Measurements from ENCODE around the gene MBOAT2. TPM values are rescaled to one million over a fixed set of nuclear protein-coding genes. Genes with fewer than 3 reads are reported as not detected.

The MBOAT2 gene
- total and polyA plus RNA-seq, 2 of the 13 experiments (the other 11 are each of a cell fraction or from before 2014, with no cell fraction given), result 0.11 to 0.36 TPM

DNA sequence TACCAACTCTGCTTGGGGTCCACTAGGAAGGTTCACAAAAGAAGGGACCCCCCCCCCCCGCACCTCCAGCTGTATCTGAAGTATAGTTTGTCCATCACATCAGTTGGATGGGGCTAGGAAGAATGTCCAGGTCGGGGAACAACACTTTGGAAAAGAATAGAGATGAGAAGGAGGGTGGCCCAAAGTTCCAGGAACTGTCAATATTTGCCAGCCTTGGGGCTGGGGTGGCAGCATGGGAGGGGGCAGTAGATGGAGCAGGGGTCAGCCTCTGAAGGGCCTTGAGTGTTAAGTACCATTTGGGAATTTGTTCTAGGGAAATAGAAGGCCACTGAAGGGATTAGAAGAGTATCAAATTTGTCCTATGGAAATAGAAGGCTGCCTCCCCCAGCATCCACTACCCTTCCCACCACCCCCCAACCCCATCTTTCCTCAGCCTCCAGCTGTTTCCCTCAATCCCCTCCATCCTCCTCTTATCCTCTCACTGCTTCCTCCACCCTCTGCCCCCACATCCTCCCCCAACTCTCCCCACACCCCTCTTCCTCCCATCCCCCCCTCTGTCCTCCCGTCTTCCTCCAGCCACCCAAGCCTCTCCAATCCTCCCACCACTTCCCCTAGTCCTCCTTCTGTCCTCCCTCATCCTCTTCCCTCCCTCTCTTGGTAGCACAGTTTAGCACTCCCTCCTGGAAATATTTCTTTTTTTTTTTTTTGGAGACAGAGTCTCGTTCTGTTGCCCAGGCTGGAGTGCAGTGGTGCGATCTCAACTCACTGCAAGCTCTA is 164.1 kb downstream of the MBOAT2 start (continued):
- TF ChIP-seq, protein P1, sequence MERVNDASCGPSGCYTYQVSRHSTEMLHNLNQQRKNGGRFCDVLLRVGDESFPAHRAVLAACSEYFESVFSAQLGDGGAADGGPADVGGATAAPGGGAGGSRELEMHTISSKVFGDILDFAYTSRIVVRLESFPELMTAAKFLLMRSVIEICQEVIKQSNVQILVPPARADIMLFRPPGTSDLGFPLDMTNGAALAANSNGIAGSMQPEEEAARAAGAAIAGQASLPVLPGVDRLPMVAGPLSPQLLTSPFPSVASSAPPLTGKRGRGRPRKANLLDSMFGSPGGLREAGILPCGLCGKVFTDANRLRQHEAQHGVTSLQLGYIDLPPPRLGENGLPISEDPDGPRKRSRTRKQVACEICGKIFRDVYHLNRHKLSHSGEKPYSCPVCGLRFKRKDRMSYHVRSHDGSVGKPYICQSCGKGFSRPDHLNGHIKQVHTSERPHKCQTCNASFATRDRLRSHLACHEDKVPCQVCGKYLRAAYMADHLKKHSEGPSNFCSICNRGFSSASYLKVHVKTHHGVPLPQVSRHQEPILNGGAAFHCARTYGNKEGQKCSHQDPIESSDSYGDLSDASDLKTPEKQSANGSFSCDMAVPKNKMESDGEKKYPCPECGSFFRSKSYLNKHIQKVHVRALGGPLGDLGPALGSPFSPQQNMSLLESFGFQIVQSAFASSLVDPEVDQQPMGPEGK (CRISPR knock-in tag; IDR thresholded peaks at IDR 0.05), result peak; percentile 97
- TF ChIP-seq ZBTB1 (CRISPR knock-in tag; IDR thresholded peaks at IDR 0.05; ENCODE audit: borderline replicate concordance), result no peak
- 0 out of 2 replicates have a peak, but pooled peaks have one; percentile 2 for TF ChIP-seq POGZ (CRISPR knock-in tag; IDR thresholded peaks at IDR 0.05)
- no peak for TF ChIP-seq FOXP1 (IDR thresholded peaks at IDR 0.05)
- 0 out of 2 replicates have a peak, but pooled peaks have one; percentile 33 for TF ChIP-seq FOXP1 (CRISPR knock-in tag; IDR thresholded peaks at IDR 0.05)
- peak; percentile 60 for TF ChIP-seq PPARG (CRISPR knock-in tag; conservative IDR thresholded peaks at IDR 0.05)
- TF ChIP-seq HNRNPK (IDR thresholded peaks at IDR 0.05; ENCODE audit: low read depth, low read length, poor library complexity, severe bottlenecking), result peak; percentile 92
- TF ChIP-seq, protein P2, sequence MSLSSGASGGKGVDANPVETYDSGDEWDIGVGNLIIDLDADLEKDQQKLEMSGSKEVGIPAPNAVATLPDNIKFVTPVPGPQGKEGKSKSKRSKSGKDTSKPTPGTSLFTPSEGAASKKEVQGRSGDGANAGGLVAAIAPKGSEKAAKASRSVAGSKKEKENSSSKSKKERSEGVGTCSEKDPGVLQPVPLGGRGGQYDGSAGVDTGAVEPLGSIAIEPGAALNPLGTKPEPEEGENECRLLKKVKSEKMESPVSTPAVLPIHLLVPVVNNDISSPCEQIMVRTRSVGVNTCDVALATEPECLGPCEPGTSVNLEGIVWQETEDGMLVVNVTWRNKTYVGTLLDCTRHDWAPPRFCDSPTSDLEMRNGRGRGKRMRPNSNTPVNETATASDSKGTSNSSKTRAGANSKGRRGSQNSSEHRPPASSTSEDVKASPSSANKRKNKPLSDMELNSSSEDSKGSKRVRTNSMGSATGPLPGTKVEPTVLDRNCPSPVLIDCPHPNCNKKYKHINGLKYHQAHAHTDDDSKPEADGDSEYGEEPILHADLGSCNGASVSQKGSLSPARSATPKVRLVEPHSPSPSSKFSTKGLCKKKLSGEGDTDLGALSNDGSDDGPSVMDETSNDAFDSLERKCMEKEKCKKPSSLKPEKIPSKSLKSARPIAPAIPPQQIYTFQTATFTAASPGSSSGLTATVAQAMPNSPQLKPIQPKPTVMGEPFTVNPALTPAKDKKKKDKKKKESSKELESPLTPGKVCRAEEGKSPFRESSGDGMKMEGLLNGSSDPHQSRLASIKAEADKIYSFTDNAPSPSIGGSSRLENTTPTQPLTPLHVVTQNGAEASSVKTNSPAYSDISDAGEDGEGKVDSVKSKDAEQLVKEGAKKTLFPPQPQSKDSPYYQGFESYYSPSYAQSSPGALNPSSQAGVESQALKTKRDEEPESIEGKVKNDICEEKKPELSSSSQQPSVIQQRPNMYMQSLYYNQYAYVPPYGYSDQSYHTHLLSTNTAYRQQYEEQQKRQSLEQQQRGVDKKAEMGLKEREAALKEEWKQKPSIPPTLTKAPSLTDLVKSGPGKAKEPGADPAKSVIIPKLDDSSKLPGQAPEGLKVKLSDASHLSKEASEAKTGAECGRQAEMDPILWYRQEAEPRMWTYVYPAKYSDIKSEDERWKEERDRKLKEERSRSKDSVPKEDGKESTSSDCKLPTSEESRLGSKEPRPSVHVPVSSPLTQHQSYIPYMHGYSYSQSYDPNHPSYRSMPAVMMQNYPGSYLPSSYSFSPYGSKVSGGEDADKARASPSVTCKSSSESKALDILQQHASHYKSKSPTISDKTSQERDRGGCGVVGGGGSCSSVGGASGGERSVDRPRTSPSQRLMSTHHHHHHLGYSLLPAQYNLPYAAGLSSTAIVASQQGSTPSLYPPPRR (CRISPR knock-in tag; IDR thresholded peaks at IDR 0.05; ENCODE audit: borderline replicate concordance), result peak; percentile 51; the same call in 1 of the 2 replicates
- TF ChIP-seq, protein P3, sequence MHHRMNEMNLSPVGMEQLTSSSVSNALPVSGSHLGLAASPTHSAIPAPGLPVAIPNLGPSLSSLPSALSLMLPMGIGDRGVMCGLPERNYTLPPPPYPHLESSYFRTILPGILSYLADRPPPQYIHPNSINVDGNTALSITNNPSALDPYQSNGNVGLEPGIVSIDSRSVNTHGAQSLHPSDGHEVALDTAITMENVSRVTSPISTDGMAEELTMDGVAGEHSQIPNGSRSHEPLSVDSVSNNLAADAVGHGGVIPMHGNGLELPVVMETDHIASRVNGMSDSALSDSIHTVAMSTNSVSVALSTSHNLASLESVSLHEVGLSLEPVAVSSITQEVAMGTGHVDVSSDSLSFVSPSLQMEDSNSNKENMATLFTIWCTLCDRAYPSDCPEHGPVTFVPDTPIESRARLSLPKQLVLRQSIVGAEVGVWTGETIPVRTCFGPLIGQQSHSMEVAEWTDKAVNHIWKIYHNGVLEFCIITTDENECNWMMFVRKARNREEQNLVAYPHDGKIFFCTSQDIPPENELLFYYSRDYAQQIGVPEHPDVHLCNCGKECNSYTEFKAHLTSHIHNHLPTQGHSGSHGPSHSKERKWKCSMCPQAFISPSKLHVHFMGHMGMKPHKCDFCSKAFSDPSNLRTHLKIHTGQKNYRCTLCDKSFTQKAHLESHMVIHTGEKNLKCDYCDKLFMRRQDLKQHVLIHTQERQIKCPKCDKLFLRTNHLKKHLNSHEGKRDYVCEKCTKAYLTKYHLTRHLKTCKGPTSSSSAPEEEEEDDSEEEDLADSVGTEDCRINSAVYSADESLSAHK (CRISPR knock-in tag; IDR thresholded peaks at IDR 0.05; ENCODE audit: borderline replicate concordance), result no peak
- peak in 1 of 2 experiments; percentile 20; a peak in 1 of 4 replicates for TF ChIP-seq NR2F1 (CRISPR knock-in tag; IDR thresholded peaks at IDR 0.05)
- no peak for TF ChIP-seq THYN1 (CRISPR knock-in tag; IDR thresholded peaks at IDR 0.05; ENCODE audit: borderline replicate concordance, low read depth)
- no peak for TF ChIP-seq ZNF296 (CRISPR knock-in tag; conservative IDR thresholded peaks at IDR 0.05)
- peak; percentile 57; the same call in 1 of the 2 replicates for TF ChIP-seq SOX5 (CRISPR knock-in tag; IDR thresholded peaks at IDR 0.05; ENCODE audit: borderline replicate concordance)
- TF ChIP-seq ZNF282 (IDR thresholded peaks at IDR 0.05; ENCODE audit: partially characterized antibody), result no peak
- peak; percentile 36; the same call in 1 of the 2 replicates for TF ChIP-seq ZNF788 (CRISPR knock-in tag; IDR thresholded peaks at IDR 0.05; ENCODE audit: borderline replicate concordance)
- TF ChIP-seq FOSL2 (CRISPR knock-in tag; IDR thresholded peaks at IDR 0.05), result 0 out of 2 replicates have a peak, but pooled peaks have one; percentile 17
- TF ChIP-seq RXRA (CRISPR knock-in tag; IDR thresholded peaks at IDR 0.05), result no peak; the same call in 1 of the 2 replicates
- peak; percentile 43 for TF ChIP-seq HNF4A (CRISPR knock-in tag; IDR thresholded peaks at IDR 0.05)
- 0 out of 2 replicates have a peak, but pooled peaks have one; percentile 20 for TF ChIP-seq RCOR2 (CRISPR knock-in tag; IDR thresholded peaks at IDR 0.05)
- peak; percentile 76 for TF ChIP-seq FOXA3 (CRISPR knock-in tag; IDR thresholded peaks at IDR 0.05)
- no peak for TF ChIP-seq ETV6 (CRISPR knock-in tag; conservative IDR thresholded peaks at IDR 0.05)

All from HepG2 (cell line).